ENCODE data around the gene AOC2. TPM values are rescaled to one million over a fixed set of nuclear protein-coding genes. Genes with fewer than 3 reads are reported as not detected.

AOC2 gene
- total and polyA plus RNA-seq, 9 of the 15 experiments (the other 6 are each of a cell fraction or from before 2014, with no cell fraction given) = 0.08 to 0.91 (median 0.49) TPM

- ChIA-PET POLR2A (interaction anchor here (1.0 to 2.3 kb wide), 7 partner anchors 12 to 195 kb away, joined by 3 to 7 read pairs (median 4); partner anchors contain the start of genes BECN1, RPL27 and WNK4), CTCF (ENCODE audit: low intra/inter-chr PET ratio) (no interaction called here)
- ATAC-seq (no peak), FAIRE-seq (peak; percentile 32), DNase-seq (ENCODE audit: extremely low read depth in 1 of 4, low spot score in 3 of 4) (no peak)
- Histone ChIP-seq H3K36me3 (ENCODE audit: control insufficient read depth, insufficient read depth, low read length) (no peaks in the 10 kb centered on the region), H3K27ac (ENCODE audit: extremely low read depth, low read depth, low read length) (no peak overlapping the region), H3K79me2 (ENCODE audit: control insufficient read depth, insufficient read depth, low read length) (peaks cover 2% of the 10 kb centered on the region; the same call in 2 of the 3 replicates), H3K9me3 (replicated peaks; ENCODE audit: control insufficient read depth, insufficient read depth, low read depth, low read length) (no peaks in the 10 kb centered on the region), H3K9ac (ENCODE audit: insufficient read depth in 1 of 2, low read depth in 2 of 2, low read length in 2 of 2) (peak overlapping the region in 1 of 2 experiments; percentile 48; a peak in 1 of 4 replicates), H4K20me1 (replicated peaks; ENCODE audit: control insufficient read depth, insufficient read depth, low read length) (no peaks in the 10 kb centered on the region), H3K4me3 (no peak overlapping the region), H3K4me1 (replicated peaks in 1 of 2; ENCODE audit: control insufficient read depth in 2 of 2, insufficient read depth in 2 of 2, low read length in 2 of 2) (peaks cover 10 to 11% of the 10 kb centered on the region in 2 experiments; a peak in 4 of 5 replicates), H3K4me2 (ENCODE audit: insufficient read depth, low read length) (no peak overlapping the region), H2AFZ (ENCODE audit: low read depth, low read length) (peak overlapping the region; percentile 22), H3K9me1 (ENCODE audit: control insufficient read depth, insufficient read depth, low read length) (no peaks in the 10 kb centered on the region), H3K27me3 (ENCODE audit: control insufficient read depth in 2 of 2, insufficient read depth in 2 of 2, low read length in 2 of 2) (no peaks in the 10 kb centered on the region)
- peak; percentile 45; the same call in 1 of the 2 replicates for TF ChIP-seq ZBTB7A (IDR thresholded peaks at IDR 0.05; ENCODE audit: borderline replicate concordance, control insufficient read depth, low read depth, low read length)
- no peak for TF ChIP-seq POLR2AphosphoS5 (IDR thresholded peaks at IDR 0.05; ENCODE audit: control insufficient read depth, insufficient read depth, low read depth, low read length)
- no peak for TF ChIP-seq HDAC8 (tag; IDR thresholded peaks at IDR 0.05)
- TF ChIP-seq ZFP36 (IDR thresholded peaks at IDR 0.05; ENCODE audit: low read depth, low read length, partially characterized antibody) = no peak
- TF ChIP-seq CBFA2T3 (IDR thresholded peaks at IDR 0.05) = 0 out of 2 replicates have a peak, but pooled peaks have one; percentile 5
- intact Hi-C loops (cut with micrococcal nuclease) (no loop called here), in situ Hi-C loops (cut with MboI) (no loop called here)
- BruUV-seq (replicated peaks) = no TSS peak
- WGBS (ENCODE audit: insufficient coverage, low coverage, missing lambda C conversion rate) = 54% methylated on average over 2 of the region's 2 CpGs
Measured at GRCh38 chr17:42803074-42803883, 41.1 kb upstream of the AOC2 start.
